GM19468 (cell line): ENCODE results near the gene PAQR6.

Source experiments
- ATAC-seq: cut with Tn5 transposase; IDR thresholded peaks from one replicate; pipeline ENCODE4 v1.9.1; 2021; ENCODE audit warnings: mild to moderate bottlenecking, moderate library complexity, moderate number of reproducible peaks; ENCODE audit not compliant: unreplicated experiment; ENCODE audit errors: extremely low read depth

PAQR6 gene

DNA sequence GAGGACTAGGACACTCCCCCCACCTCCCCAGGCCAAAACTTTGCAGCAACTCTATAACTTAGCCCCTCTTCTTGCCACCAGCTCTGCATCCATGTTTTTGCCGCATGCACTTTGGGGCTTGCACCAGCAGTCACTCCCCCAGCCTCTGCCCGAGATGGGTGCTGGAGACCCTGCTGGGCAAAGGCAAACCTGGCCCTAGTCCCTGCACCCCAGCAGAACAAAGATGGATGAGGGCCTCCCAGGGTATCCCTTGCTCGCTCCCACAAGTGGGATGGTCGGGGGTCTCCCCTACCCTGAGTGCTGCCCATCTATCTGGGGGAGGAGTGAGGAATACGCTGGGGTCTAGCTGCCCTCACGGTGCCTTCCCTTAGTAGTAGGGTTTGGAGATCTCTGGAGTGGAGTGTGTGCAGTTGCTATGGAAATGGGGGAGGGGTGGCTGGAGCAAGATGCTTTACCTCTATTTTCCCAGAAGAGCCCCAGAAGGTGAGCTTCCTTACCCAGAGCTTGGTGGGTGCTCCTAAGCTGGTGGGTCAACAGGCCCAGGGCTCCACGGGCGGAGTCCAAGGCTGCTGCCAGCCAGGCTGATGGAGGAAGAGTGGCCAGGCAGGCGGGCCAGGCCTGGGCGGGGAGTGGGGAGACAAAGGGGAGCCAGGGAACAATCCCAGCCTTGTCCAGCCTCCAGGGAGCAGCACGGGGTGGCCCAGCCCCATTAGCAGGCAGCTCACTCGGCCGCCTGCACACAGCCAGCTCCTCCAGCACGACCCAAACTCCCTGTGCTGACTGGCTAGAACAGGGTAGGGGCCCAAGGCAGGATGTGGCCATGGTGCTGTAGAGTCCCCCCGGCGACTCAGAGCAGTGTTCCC is at the start of gene PAQR6:
PAQR6 (minus strand) TSS at position 597 of the 863 bp plus-strand sequence. CDS start 1,325 bp downstream, outside the sequence.
- ATAC-seq: no peak

- no peak for ATAC-seq
These were observed 47.6 kb upstream of the PAQR6 start, which contains the start of gene GLMP for GRCh38 chr1:156295391-156295947. Gene GLMP (minus strand): TSS chr1:156295679. CDS start chr1:156295645, 34 bp downstream.

DNA sequence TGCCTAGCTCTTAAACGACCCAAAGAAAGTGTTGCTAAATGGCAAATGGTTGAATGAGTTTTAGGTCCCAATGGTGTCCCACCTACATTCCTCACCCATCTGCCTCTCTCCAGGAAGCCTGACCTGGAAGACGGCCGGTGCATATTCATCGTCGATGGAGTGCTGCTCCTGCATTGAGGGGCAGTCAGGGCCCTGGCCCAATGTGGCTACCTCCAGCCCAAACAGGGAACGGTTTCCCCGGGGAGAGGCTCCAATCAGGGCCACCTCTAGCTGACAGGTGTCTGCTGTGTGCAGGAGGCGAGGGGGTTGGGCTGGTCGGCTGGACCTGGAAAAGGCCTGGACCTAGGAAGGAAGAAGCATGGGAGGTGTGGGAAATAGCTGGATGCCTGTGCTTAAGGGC is 46.0 kb upstream of the PAQR6 start:
- no peak for ATAC-seq

DNA sequence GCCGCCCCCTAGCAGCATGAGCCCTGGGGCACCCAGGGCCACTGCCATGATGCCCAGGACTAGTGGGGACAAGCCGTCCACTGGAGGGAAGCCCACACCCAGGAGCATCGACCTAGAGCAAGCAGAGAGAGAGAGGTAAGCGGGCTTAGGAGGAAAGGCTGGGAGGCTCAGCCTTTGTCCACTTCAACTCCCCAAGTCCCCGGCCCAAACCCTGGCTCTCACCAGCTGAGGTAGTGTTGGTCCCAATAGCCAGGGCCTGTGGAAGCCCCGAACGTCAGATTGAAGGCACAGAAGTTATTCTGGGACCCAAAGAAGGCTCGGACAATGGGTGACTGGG is 45.2 kb upstream of the PAQR6 start:
- no peak for ATAC-seq

DNA sequence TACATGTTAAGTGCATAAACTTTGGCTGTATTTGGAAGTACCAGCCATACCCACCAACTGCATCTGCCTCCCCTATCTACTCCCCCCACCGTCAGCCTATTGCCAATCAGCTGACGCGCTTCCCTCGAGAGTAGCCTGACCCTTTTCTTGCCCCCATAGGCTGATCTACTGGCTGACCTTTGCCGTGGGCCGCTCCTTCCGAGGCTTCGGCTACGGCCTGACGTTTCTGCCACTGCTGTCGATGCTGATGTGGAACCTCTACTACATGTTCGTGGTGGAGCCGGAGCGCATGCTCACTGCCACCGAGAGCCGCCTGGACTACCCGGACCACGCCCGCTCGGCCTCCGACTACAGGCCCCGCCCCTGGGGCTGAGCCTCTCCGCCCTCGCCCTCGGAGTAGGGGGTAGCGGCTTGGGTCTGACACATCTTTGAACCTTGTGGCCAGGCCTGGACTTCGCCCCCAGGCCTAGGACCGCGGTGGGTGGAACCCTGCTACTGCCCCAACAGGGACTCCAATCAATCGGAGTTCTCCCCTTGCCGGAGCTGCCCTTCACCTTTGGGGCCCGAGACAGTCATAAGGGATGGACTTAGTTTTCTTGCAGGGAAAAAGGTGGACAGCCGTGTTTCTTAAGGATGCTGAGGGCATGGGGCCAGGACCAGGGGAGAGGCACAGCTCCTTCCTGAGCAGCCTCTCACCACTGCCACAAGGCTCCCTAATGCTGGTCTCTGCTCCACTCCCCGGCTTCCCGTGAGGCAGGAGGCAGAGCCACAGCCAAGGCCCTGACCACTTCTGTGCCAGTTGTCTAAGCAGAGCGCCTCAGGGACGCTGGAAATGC is 43.6 kb upstream of the PAQR6 start:
- ATAC-seq: no peak

DNA sequence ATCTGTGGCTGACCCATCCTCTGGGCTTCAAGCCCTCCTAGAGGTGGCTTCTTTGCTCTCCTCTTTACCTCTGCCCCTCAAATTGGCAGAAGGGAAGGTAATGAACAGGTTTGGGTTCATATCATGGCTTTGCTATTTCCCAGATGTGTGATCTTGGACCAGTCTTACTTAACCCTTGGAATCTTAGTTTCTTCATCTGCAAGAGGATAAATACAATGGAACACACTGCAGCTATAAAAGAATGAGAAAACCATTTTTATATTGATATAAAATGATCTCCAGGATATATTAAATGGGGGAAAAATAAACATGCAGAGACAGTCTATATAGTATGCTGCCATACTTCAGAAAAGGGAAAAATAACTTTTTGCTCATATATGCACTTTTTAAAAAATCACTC is 42.0 kb upstream of the PAQR6 start:
- ATAC-seq: no peak

GRCh38 chr1:156286061-156286460 is 38.2 kb upstream of the PAQR6 start:
- ATAC-seq: no peak

DNA sequence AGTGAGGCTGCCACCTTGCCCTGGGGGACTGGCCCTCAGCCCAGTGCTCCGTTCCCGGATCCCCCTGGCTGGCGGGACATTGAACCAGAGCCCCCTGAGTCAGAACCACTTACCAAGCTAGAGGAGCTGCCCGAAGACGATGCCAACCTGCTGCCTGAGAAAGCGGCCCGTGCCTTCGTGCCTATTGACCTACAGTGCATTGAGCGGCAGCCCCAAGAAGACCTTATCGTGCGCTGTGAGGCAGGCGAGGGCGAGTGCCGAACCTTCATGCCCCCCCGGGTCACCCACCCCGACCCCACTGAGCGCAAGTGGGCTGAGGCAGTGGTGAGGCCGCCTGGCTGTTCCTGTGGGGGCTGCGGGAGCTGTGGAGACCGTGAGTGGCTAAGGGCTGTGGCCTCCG is 37.6 kb upstream of the PAQR6 start:
- ATAC-seq: no peak

- no peak for ATAC-seq
These were observed 36.9 kb upstream of the PAQR6 start for GRCh38 chr1:156284757-156285156.

DNA sequence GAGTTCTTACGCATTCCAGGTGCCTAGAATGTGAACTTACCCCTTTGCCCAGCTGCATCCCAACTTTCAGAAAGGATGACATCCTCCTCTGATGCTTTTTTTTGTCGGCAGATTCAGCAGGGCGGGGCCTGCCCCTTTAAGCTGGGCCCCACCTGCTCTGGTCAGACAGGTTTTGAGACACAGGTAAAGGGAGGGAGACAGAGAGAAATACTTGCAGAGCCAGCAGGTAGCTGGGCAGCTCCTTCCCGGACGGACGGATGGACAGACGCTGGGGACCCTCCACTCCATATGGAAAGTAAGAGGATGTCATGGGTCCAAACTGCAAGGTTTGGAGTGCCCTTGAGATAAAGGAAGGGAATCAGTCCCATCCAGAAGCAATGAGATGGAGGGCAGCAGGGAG is 36.3 kb upstream of the PAQR6 start, which contains the start of gene TMEM79:
TMEM79 (plus strand) TSS at position 214 of the 400 bp plus-strand sequence. CDS start 902 bp downstream, outside the sequence.
- no peak for ATAC-seq

- ATAC-seq: no peak
These were observed 35.7 kb upstream of the PAQR6 start for GRCh38 chr1:156283521-156283920.

GRCh38 chr1:156282479-156283222 is 34.8 kb upstream of the PAQR6 start, which contains the start of gene SMG5:
Gene SMG5 (minus strand): TSS chr1:156282825. CDS start chr1:156282680, 145 bp downstream.
- peak; percentile 66 for ATAC-seq

DNA sequence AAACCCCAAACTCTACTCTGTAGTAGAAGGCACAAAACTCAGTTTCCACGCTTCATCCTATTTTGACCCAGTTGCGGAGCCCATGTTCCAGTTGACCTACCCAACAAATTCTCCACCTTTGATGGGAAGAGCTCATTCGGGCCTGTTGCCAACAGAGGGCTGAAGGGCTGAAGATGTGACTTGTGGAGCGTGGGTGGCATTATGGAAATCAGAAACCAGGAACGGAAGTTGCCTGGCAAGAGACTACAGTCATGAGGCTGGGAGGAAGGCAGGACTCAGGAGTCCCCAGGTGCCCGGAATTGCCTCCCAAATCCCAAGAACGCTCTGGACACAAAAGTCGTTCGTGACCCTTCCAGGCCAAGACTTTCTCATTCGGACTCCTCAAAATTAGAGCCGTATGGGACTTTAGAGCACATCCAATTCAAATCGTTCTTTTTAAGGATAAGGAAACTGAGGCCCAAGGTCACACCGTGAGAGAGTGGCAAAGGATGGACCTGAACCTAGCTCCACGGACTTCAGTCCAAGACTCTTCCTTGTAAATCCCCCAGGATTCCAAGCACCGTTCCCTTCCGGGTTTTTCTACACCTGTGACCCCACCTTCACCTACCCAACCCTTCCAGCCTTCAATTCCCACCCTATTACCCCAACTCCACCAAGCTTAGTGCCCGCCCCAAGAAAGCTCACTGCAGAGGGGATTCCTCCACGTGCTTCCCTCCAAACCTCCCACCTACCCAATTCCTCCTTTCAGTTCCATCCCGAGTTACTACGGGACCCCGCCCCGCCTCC is 34.0 kb upstream of the PAQR6 start:
- no peak for ATAC-seq

DNA sequence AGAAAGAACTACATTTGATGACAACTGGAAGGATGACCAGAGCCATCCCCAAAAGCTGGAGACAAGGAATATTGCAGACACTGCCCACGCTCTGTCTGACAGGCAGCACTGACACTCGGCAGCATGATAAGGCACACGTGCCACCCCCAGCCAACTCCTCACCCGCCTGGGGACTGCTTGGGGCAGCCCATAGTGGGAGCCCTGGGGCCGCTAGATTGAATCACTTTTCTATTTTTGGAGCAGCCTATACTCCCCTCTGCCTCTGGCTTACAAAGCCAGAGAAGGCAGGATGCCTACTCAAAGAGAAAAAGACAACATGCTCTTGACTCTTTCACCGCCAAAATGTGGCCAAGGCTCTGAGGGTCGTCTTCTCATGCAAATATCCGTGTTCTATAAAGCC is 33.4 kb upstream of the PAQR6 start:
- ATAC-seq: no peak

DNA sequence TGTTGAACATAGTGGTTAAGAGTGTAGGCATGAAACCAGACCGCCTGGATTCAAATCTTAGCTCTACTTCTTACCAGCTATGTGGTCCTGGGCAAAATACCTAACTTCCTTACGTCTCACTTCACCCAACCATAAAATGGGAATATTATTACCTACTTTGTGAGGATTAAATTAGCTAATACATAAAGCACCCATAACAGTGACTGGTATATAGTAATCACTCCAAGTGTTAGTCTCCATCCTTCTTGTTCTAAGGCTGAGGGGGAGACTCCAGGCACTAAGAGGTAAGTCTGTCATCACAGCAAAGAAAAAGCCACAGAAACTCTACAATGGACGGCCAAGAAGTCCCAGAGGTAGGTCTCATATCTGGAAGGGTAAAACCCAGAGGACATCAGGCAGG is 32.0 kb upstream of the PAQR6 start:
- no peak for ATAC-seq

GRCh38 chr1:156276966-156277381 is 29.1 kb upstream of the PAQR6 start:
- no peak for ATAC-seq

DNA sequence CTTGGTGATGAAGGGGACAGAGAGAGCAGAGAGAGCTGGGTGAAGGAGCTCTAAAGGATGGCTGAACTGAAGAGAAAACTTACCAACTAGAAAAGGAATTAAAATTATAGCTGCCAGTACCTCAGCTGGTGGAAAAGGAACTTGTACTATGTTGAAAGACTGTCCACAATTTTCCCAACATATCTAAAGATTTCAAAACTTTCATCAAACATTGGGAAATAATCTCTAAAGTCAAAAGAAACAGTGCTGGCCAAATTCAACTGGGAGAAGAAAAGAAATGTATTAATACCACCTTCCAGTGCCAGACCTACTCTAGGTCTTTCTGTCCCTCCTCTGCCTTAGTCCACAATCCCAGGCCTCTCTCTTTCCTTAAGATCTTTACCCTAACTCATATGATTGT is 28.7 kb upstream of the PAQR6 start:
- no peak for ATAC-seq

- ATAC-seq: no peak
These were observed 22.5 kb upstream of the PAQR6 start for GRCh38 chr1:156270314-156270713.

- no peak for ATAC-seq
These were observed 20.5 kb upstream of the PAQR6 start for GRCh38 chr1:156268336-156268735.
